ENCODE measurements around the gene SNCA.

GRCh38 chr4:89681219-89681618 lies 155.7 kb downstream of the SNCA start:
- TF ChIP-seq CTCF (IDR thresholded peaks at IDR 0.05) (no peak), POLR2AphosphoS5 (IDR thresholded peaks at IDR 0.05) (no peak), POLR2A (IDR thresholded peaks at IDR 0.05) (no peak)

All from sigmoid colon (tissue), 4 donors.